Measurements from ENCODE around the gene CDH26.

- TF ChIP-seq CTCF (conservative IDR thresholded peaks at IDR 0.05 in 1 of 2, IDR thresholded peaks at IDR 0.05 in 1 of 2; ENCODE audit: extremely low read depth in 1 of 2, insufficient read depth in 1 of 2, low read depth in 1 of 2, low read length in 2 of 2) (no peak), EZH2 (IDR thresholded peaks at IDR 0.05; ENCODE audit: borderline replicate concordance, low read length) (no peak)
Observed at GRCh38 chr20:60024245-60024644, 66.0 kb downstream of the CDH26 start.

All from mammary epithelial cell (primary cell).